Loucy (cell line): Measurements from ENCODE around the gene DDX25.

Source experiments
- H2AFZ ChIP-seq: fragments of 200-600 bp; sonication (generic); 2 replicates; pipeline ENCODE4 v1.6.0; 2016; ENCODE audit warnings: antibody characterized with exemption, mild to moderate bottlenecking, low read length, moderate library complexity
- H3F3A ChIP-seq: fragments of 200-600 bp; 2 replicates; pipeline ENCODE4 v1.6.0; 2016; ENCODE audit warnings: antibody characterized with exemption, low read depth, mild to moderate bottlenecking
- H3K27me3 ChIP-seq: fragments of 200-600 bp; sonication (generic); 2 replicates; pipeline ENCODE4 v1.6.1; 2014; ENCODE audit warnings: low read length, mild to moderate bottlenecking; ENCODE audit not compliant: insufficient read depth, poor library complexity, severe bottlenecking
- H3K36me3 ChIP-seq: fragments of 200-600 bp; sonication (generic); 2 replicates; pipeline ENCODE4 v1.6.1; 2016; ENCODE audit warnings: low read length; ENCODE audit not compliant: insufficient read depth
- H3K4me1 ChIP-seq: fragments of 200-600 bp; sonication (generic); 2 replicates; pipeline ENCODE4 v1.5.1; 2014; ENCODE audit warnings: low read length, mild to moderate bottlenecking; ENCODE audit not compliant: insufficient read depth, poor library complexity, severe bottlenecking
- H3K4me2 ChIP-seq: fragments of 200-600 bp; sonication (generic); 2 replicates; pipeline ENCODE4 v1.6.0; 2014; ENCODE audit warnings: antibody characterized with exemption, low read length, low read depth, mild to moderate bottlenecking; ENCODE audit not compliant: poor library complexity, severe bottlenecking
- H3K4me3 ChIP-seq: fragments of 200-600 bp; sonication (generic); 2 replicates; pipeline ENCODE4 v1.5.1; 2014; ENCODE audit warnings: low read length, mild to moderate bottlenecking, mixed read lengths; ENCODE audit not compliant: poor library complexity, severe bottlenecking
- H3K79me2 ChIP-seq: fragments of 200-600 bp; sonication (generic); 2 replicates; pipeline ENCODE4 v1.6.1; 2014; ENCODE audit warnings: low read length; ENCODE audit not compliant: insufficient read depth
- H3K9ac ChIP-seq: fragments of 200-600 bp; sonication (generic); 2 replicates; pipeline ENCODE4 v1.6.0; 2014; ENCODE audit warnings: mild to moderate bottlenecking, low read depth, low read length, moderate library complexity; ENCODE audit not compliant: poor library complexity, severe bottlenecking
- H3K9me2 ChIP-seq: fragments of 200-600 bp; sonication (generic); replicated peaks from 2 replicates; pipeline ENCODE4 v1.6.1; 2016; ENCODE audit warnings: low read depth, low read length, mixed read lengths
- H3K9me3 ChIP-seq: fragments of 200-600 bp; sonication (generic); 2 replicates; pipeline ENCODE4 v1.6.1; 2014; ENCODE audit warnings: mild to moderate bottlenecking, antibody characterized with exemption, low read length, low read depth; ENCODE audit not compliant: insufficient read depth
- H4K20me1 ChIP-seq: fragments of 200-600 bp; sonication (generic); 2 replicates; pipeline ENCODE4 v1.6.0; 2014; ENCODE audit warnings: antibody characterized with exemption, low read length, mild to moderate bottlenecking; ENCODE audit not compliant: insufficient read depth, poor library complexity, severe bottlenecking
- CTCF ChIP-seq: fragments of 200-600 bp; sonication (generic); conservative IDR thresholded peaks from 2 replicates; pipeline ENCODE4 v1.5.1; 2014; ENCODE audit warnings: mild to moderate bottlenecking, antibody characterized with exemption, low read length
- EZH2phosphoT487 ChIP-seq: fragments of 200-600 bp; IDR thresholded peaks from 2 replicates; pipeline ENCODE4 v1.6.1; 2018; ENCODE audit warnings: antibody characterized with exemption, mild to moderate bottlenecking, moderate library complexity, borderline replicate concordance

The DDX25 gene

GRCh38 chr11:125956391-125957134 is 52.3 kb downstream of the DDX25 start:
- H3K36me3 ChIP-seq = no peaks in the 10 kb centered on the region
- no peaks in the 10 kb centered on the region for H3K79me2 ChIP-seq
- no peaks in the 10 kb centered on the region for H4K20me1 ChIP-seq
- no peaks in the 10 kb centered on the region for H3F3A ChIP-seq
- TF ChIP-seq EZH2phosphoT487 (no peak), CTCF (no peak)
- no peak overlapping the region for H2AFZ ChIP-seq
- H3K9me3 ChIP-seq = no peaks in the 10 kb centered on the region
- H3K4me1 ChIP-seq = no peaks in the 10 kb centered on the region
- no peak overlapping the region for H3K9ac ChIP-seq
- H3K27me3 ChIP-seq = no peaks in the 10 kb centered on the region
- H3K4me3 ChIP-seq = no peak overlapping the region
- H3K9me2 ChIP-seq = no peaks in the 10 kb centered on the region
- H3K4me2 ChIP-seq = no peak overlapping the region

- no peak overlapping the region for H2AFZ ChIP-seq
- no peaks in the 10 kb centered on the region; the same call in 1 of the 2 replicates for H3K9me3 ChIP-seq
- no peak overlapping the region for H3K4me2 ChIP-seq
- no peaks in the 10 kb centered on the region for H3K36me3 ChIP-seq
- no peaks in the 10 kb centered on the region for H3F3A ChIP-seq
- TF ChIP-seq CTCF = no peak
- TF ChIP-seq EZH2phosphoT487 = no peak
- no peaks in the 10 kb centered on the region for H4K20me1 ChIP-seq
- no peak overlapping the region for H3K9ac ChIP-seq
- no peaks in the 10 kb centered on the region for H3K4me1 ChIP-seq
- H3K4me3 ChIP-seq = no peak overlapping the region
- no peaks in the 10 kb centered on the region for H3K27me3 ChIP-seq
- no peaks in the 10 kb centered on the region for H3K79me2 ChIP-seq
- H3K9me2 ChIP-seq = no peaks in the 10 kb centered on the region
Measured at GRCh38 chr11:125957618-125958332, 53.5 kb downstream of the DDX25 start.

GRCh38 chr11:125958872-125959400 is 54.6 kb downstream of the DDX25 start:
- Histone ChIP-seq H3K79me2 (no peaks in the 10 kb centered on the region), H3K4me2 (no peak overlapping the region), H3K4me1 (no peaks in the 10 kb centered on the region), H3K9me2 (no peaks in the 10 kb centered on the region), H3F3A (no peaks in the 10 kb centered on the region), H3K27me3 (no peaks in the 10 kb centered on the region), H3K4me3 (no peak overlapping the region), H3K9me3 (no peaks in the 10 kb centered on the region; the same call in 1 of the 2 replicates), H2AFZ (no peak overlapping the region), H4K20me1 (no peaks in the 10 kb centered on the region), H3K36me3 (no peaks in the 10 kb centered on the region), H3K9ac (no peak overlapping the region)
- no peak for TF ChIP-seq EZH2phosphoT487
- no peak for TF ChIP-seq CTCF
